H1 (cell line): ENCODE measurements around the gene SH2D5. TPM values are rescaled to one million over a fixed set of nuclear protein-coding genes. Genes with fewer than 3 reads are reported as not detected.

ENCODE experiments used
- BRCA1 ChIP-seq: IDR thresholded peaks from 2 replicates; pipeline ENCODE4 v1.6.1; 2012; ENCODE audit warnings: low read depth, low read length, improper control_type of control experiment
- CHD2 ChIP-seq: IDR thresholded peaks from 2 replicates; pipeline ENCODE4 v1.6.1; 2012; ENCODE audit warnings: low read length, improper control_type of control experiment
- EZH2 ChIP-seq: fragments of 200-600 bp; sonication (generic); IDR thresholded peaks from 2 replicates; pipeline ENCODE4 v1.7.1; 2012; ENCODE audit warnings: low read depth, mild to moderate bottlenecking, moderate library complexity, low read length, inconsistent platforms; ENCODE audit not compliant: severe bottlenecking
- GABPA ChIP-seq: IDR thresholded peaks from 2 replicates; pipeline ENCODE4 v1.6.1; 2011; ENCODE audit warnings: mild to moderate bottlenecking, low read length, moderate library complexity, borderline replicate concordance; ENCODE audit not compliant: insufficient read depth
- GTF2F1 ChIP-seq: IDR thresholded peaks from 2 replicates; pipeline ENCODE4 v1.6.1; 2012; ENCODE audit warnings: low read depth, low read length, improper control_type of control experiment, borderline replicate concordance
- JUND ChIP-seq: IDR thresholded peaks from 2 replicates; pipeline ENCODE4 v1.6.1; 2011; ENCODE audit warnings: mild to moderate bottlenecking, improper control_type of control experiment, low read length
- SIRT6 ChIP-seq: IDR thresholded peaks from one replicate; pipeline ENCODE4 v1.7.1; 2012; ENCODE audit warnings: low read length, inconsistent platforms
- TAF7 ChIP-seq: optimal IDR thresholded peaks from 2 replicates; pipeline ENCODE3; 2011; ENCODE audit warnings: low read depth, mild to moderate bottlenecking, inconsistent platforms, low read length, moderate library complexity, borderline replicate concordance
- TBP ChIP-seq: IDR thresholded peaks from 2 replicates; pipeline ENCODE4 v1.6.1; 2011; ENCODE audit warnings: low read depth, low read length, improper control_type of control experiment
- TCF12 ChIP-seq: IDR thresholded peaks from 2 replicates; pipeline ENCODE4 v1.6.1; 2011; ENCODE audit warnings: low read depth, mild to moderate bottlenecking, low read length
- ZNF274 ChIP-seq: IDR thresholded peaks from 2 replicates; pipeline ENCODE4 v1.7.0; 2012; ENCODE audit warnings: low read length, borderline replicate concordance; ENCODE audit errors: extremely low read depth
- polyA plus RNA-seq, 7 experiments: library from polyadenylated mRNA; depleted of rRNA in 3 of 7; stranded (reverse) in 5 of 7; unstranded in 2 of 7; fragments of >200 nt in 5 of 7; fragments of 200-250 nt in 2 of 7; gene quantifications; 1 replicate in 5 of 7; 2 replicates in 1 of 7; 4 replicates in 1 of 7; pipeline versions ENCODE4 v1.2.1 to v1.2.3, GENCODE V29; 2011 to 2013; ENCODE audit warnings: missing spikeins in 2 of 7, mixed read lengths in 2 of 7
- total RNA-seq: library from RNA; stranded (reverse); fragmentation: NEBNext Ultra II Directional; extraction: Animal tissue kit (Norgen Biotek cat#: 25700); gene quantifications from 2 replicates; pipeline ENCODE4 v1.2.1, GENCODE V29; 2021
- TF ChIP-seq, protein P1 (sequence below): fragments of 300-600 bp; sonication (generic); IDR thresholded peaks from 2 replicates; pipeline ENCODE4 v1.7.1; 2012; ENCODE audit warnings: low read length, moderate library complexity, mild to moderate bottlenecking, inconsistent platforms; ENCODE audit not compliant: insufficient replicate concordance

Gene SH2D5
- total and polyA plus RNA-seq, 2 of the 8 experiments (the other 6 are each of a cell fraction or from before 2014, with no cell fraction given), result 13.2 to 18.4 TPM

GRCh38 chr1:20742671-20743070 is 10.2 kb upstream of the SH2D5 start (continued):
- TF ChIP-seq, protein P1, sequence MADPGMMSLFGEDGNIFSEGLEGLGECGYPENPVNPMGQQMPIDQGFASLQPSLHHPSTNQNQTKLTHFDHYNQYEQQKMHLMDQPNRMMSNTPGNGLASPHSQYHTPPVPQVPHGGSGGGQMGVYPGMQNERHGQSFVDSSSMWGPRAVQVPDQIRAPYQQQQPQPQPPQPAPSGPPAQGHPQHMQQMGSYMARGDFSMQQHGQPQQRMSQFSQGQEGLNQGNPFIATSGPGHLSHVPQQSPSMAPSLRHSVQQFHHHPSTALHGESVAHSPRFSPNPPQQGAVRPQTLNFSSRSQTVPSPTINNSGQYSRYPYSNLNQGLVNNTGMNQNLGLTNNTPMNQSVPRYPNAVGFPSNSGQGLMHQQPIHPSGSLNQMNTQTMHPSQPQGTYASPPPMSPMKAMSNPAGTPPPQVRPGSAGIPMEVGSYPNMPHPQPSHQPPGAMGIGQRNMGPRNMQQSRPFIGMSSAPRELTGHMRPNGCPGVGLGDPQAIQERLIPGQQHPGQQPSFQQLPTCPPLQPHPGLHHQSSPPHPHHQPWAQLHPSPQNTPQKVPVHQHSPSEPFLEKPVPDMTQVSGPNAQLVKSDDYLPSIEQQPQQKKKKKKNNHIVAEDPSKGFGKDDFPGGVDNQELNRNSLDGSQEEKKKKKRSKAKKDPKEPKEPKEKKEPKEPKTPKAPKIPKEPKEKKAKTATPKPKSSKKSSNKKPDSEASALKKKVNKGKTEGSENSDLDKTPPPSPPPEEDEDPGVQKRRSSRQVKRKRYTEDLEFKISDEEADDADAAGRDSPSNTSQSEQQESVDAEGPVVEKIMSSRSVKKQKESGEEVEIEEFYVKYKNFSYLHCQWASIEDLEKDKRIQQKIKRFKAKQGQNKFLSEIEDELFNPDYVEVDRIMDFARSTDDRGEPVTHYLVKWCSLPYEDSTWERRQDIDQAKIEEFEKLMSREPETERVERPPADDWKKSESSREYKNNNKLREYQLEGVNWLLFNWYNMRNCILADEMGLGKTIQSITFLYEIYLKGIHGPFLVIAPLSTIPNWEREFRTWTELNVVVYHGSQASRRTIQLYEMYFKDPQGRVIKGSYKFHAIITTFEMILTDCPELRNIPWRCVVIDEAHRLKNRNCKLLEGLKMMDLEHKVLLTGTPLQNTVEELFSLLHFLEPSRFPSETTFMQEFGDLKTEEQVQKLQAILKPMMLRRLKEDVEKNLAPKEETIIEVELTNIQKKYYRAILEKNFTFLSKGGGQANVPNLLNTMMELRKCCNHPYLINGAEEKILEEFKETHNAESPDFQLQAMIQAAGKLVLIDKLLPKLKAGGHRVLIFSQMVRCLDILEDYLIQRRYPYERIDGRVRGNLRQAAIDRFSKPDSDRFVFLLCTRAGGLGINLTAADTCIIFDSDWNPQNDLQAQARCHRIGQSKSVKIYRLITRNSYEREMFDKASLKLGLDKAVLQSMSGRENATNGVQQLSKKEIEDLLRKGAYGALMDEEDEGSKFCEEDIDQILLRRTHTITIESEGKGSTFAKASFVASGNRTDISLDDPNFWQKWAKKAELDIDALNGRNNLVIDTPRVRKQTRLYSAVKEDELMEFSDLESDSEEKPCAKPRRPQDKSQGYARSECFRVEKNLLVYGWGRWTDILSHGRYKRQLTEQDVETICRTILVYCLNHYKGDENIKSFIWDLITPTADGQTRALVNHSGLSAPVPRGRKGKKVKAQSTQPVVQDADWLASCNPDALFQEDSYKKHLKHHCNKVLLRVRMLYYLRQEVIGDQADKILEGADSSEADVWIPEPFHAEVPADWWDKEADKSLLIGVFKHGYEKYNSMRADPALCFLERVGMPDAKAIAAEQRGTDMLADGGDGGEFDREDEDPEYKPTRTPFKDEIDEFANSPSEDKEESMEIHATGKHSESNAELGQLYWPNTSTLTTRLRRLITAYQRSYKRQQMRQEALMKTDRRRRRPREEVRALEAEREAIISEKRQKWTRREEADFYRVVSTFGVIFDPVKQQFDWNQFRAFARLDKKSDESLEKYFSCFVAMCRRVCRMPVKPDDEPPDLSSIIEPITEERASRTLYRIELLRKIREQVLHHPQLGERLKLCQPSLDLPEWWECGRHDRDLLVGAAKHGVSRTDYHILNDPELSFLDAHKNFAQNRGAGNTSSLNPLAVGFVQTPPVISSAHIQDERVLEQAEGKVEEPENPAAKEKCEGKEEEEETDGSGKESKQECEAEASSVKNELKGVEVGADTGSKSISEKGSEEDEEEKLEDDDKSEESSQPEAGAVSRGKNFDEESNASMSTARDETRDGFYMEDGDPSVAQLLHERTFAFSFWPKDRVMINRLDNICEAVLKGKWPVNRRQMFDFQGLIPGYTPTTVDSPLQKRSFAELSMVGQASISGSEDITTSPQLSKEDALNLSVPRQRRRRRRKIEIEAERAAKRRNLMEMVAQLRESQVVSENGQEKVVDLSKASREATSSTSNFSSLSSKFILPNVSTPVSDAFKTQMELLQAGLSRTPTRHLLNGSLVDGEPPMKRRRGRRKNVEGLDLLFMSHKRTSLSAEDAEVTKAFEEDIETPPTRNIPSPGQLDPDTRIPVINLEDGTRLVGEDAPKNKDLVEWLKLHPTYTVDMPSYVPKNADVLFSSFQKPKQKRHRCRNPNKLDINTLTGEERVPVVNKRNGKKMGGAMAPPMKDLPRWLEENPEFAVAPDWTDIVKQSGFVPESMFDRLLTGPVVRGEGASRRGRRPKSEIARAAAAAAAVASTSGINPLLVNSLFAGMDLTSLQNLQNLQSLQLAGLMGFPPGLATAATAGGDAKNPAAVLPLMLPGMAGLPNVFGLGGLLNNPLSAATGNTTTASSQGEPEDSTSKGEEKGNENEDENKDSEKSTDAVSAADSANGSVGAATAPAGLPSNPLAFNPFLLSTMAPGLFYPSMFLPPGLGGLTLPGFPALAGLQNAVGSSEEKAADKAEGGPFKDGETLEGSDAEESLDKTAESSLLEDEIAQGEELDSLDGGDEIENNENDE, result no peak
- no peak for TF ChIP-seq SIRT6
- TF ChIP-seq TCF12, result no peak
- no peak for TF ChIP-seq CHD2
- TF ChIP-seq JUND, result no peak
- TF ChIP-seq GTF2F1, result no peak
- no peak for TF ChIP-seq BRCA1
- no peak for TF ChIP-seq TAF7
- no peak for TF ChIP-seq TBP
- no peak for TF ChIP-seq ZNF274
- no peak for TF ChIP-seq EZH2
- TF ChIP-seq GABPA, result no peak
